GM12875 (cell line): ENCODE data around the gene PLEKHH1.

Experiments used
- H3K4me3 ChIP-seq: one replicate; pipeline ENCODE4 v1.5.1; 2011; ENCODE audit warnings: low read depth, low read length, control low read depth
- TF ChIP-seq, protein P1 (sequence below): IDR thresholded peaks from 2 replicates; pipeline ENCODE4 v1.5.1; 2011; ENCODE audit warnings: low read depth, mild to moderate bottlenecking, control low read depth, inconsistent platforms, low read length, moderate library complexity, borderline replicate concordance; ENCODE audit not compliant: insufficient read depth

Gene PLEKHH1

DNA sequence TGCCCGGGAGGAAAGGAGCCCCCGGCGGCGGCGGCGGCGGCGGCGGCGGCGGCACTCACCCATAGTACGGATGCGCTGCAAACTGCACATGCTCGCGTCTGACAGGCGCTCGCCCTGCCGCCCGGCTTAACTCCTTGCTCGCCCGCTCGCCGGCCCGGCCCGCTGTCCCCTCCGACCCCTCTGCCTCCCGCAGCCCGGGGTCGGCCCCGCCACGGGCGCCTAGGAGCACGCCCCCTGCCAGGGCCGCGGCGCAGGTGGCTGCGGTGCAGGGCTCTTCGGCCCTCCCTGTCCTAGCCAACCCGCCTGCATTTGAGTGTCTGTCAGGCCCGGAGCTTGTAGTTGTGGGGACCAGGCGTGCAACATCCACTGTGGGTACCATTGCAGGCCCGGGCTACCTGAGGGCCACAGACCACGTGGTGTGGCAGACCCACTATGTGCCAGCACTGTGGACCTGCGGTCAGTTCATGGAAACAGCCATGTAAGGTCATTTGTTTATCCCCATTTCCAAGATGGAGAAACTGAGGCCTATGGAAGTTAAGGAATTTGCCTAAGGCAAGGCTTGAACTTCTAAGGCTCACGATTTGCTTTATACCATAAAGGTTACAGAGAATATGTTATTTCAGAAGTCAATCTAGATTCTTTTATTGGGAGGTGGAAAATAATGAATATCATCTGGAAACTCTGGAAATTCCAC, 17.6 kb upstream of the PLEKHH1 start:
- H3K4me3 ChIP-seq: peak overlapping the region; percentile 72
- TF ChIP-seq, protein P1, sequence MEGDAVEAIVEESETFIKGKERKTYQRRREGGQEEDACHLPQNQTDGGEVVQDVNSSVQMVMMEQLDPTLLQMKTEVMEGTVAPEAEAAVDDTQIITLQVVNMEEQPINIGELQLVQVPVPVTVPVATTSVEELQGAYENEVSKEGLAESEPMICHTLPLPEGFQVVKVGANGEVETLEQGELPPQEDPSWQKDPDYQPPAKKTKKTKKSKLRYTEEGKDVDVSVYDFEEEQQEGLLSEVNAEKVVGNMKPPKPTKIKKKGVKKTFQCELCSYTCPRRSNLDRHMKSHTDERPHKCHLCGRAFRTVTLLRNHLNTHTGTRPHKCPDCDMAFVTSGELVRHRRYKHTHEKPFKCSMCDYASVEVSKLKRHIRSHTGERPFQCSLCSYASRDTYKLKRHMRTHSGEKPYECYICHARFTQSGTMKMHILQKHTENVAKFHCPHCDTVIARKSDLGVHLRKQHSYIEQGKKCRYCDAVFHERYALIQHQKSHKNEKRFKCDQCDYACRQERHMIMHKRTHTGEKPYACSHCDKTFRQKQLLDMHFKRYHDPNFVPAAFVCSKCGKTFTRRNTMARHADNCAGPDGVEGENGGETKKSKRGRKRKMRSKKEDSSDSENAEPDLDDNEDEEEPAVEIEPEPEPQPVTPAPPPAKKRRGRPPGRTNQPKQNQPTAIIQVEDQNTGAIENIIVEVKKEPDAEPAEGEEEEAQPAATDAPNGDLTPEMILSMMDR: no peak

GRCh38 chr14:67516676-67517075, 16.4 kb upstream of the PLEKHH1 start:
- TF ChIP-seq, protein P1: no peak
- H3K4me3 ChIP-seq: no peak overlapping the region

GRCh38 chr14:67517083-67517482, 16.0 kb upstream of the PLEKHH1 start:
- TF ChIP-seq, protein P1: no peak
- no peak overlapping the region for H3K4me3 ChIP-seq

- H3K4me3 ChIP-seq: no peak overlapping the region
Measured at GRCh38 chr14:67519406-67519805, 13.7 kb upstream of the PLEKHH1 start.

GRCh38 chr14:67520482-67520881, 12.6 kb upstream of the PLEKHH1 start:
- TF ChIP-seq, protein P1: no peak
- no peak overlapping the region for H3K4me3 ChIP-seq

More at GRCh38 chr14:67519406-67519805, 13.7 kb upstream of the PLEKHH1 start:
- TF ChIP-seq, protein P1: no peak

- H3K4me3 ChIP-seq: no peak overlapping the region
Measured at GRCh38 chr14:67522270-67522669, 10.8 kb upstream of the PLEKHH1 start.

More at GRCh38 chr14:67522270-67522669, 10.8 kb upstream of the PLEKHH1 start:
- TF ChIP-seq, protein P1: no peak
